ENCODE data around the gene KIFC1. TPM values are rescaled to one million over a fixed set of nuclear protein-coding genes. Genes with fewer than 3 reads are reported as not detected.
"Not testable (repeated sequence)": the region's sequence is repeated elsewhere in the genome, so short reads cannot be mapped to it uniquely, and the experiment has no call there.

Gene KIFC1
- total and polyA plus RNA-seq, 8 donors, result 5.8 to 73.6 (median 36.6) TPM

DNA sequence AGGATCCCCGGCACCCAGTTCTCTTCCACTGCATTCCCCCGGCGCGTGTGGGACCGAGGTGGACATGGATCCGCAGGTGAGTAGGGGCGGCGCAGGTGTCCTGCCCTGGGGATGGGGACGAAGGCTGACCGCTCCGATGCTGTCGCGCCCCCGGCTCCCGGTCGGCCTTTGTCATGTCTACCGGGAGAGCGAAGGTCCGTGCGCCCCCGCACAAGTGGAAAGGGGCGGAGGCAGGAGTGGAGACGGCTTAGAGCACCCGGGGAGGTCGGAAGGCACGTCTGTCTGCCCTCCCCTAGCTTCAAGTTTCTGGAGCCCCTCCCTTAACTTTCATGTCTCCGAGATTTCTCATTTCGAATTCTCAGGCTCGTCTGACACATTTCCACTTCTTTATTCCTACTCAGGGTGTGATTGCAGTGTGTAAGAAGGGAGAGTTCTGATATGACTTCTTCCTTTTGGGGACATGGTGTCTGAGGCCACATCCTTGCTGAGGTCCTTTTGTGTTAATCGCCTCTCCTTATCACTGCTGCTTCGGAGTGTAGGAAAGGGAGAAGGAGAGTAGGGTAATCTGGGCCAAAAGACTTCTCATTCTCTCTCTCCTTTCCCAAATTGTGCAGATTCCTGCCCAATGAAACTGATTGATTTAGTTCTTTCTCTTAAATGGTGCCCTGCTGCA, 435 bp downstream of the KIFC1 start:
- H3K4me3 ChIP-seq, result peak overlapping the region; percentile 55 to 57
- H3K27ac ChIP-seq, result peak overlapping the region; percentile 87 to 94
- peaks cover 0 to 25% of the 10 kb centered on the region in 2 donors for H3K4me1 ChIP-seq
- H3K27me3 ChIP-seq, result no peaks in the 10 kb centered on the region
- H3K9me3 ChIP-seq, result no peaks in the 10 kb centered on the region
- intact Hi-C loops (cut with DNase I), result no loop called here
- DNase-seq (peak in 1 of 4 donors; percentile 24), ATAC-seq (peak; percentile 1)
- no peaks in the 10 kb centered on the region for H3K36me3 ChIP-seq
- TF ChIP-seq, protein P1, sequence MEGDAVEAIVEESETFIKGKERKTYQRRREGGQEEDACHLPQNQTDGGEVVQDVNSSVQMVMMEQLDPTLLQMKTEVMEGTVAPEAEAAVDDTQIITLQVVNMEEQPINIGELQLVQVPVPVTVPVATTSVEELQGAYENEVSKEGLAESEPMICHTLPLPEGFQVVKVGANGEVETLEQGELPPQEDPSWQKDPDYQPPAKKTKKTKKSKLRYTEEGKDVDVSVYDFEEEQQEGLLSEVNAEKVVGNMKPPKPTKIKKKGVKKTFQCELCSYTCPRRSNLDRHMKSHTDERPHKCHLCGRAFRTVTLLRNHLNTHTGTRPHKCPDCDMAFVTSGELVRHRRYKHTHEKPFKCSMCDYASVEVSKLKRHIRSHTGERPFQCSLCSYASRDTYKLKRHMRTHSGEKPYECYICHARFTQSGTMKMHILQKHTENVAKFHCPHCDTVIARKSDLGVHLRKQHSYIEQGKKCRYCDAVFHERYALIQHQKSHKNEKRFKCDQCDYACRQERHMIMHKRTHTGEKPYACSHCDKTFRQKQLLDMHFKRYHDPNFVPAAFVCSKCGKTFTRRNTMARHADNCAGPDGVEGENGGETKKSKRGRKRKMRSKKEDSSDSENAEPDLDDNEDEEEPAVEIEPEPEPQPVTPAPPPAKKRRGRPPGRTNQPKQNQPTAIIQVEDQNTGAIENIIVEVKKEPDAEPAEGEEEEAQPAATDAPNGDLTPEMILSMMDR (IDR thresholded peaks at IDR 0.05), result no peak

DNA sequence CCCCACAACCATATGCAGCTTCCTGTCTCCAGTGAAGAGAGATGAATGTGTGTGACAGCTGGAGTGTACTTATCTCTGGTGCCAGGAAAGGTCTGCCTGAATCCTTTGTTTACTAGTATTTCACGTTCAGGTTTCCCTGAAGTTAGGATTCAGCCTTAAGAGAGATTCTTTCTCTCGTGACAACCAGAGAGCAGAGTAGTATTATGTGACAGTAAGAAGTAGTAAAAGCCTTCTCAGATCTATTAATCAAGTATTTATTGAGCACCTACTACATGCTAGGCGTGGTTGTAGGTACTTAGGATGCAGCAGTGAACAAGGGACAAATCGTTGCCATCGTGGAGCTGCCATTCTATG, 949 bp downstream of the KIFC1 start:
- Histone ChIP-seq H3K36me3 (no peaks in the 10 kb centered on the region), H3K27me3 (no peaks in the 10 kb centered on the region), H3K9me3 (no peaks in the 10 kb centered on the region), H3K27ac (peak overlapping the region in 1 of 2 donors; percentile 87), H3K4me1 (peaks cover 0 to 25% of the 10 kb centered on the region in 2 donors), H3K4me3 (peak overlapping the region; percentile 55 to 57)
- intact Hi-C loops (cut with DNase I), result no loop called here
- DNase-seq (no peak), ATAC-seq (no peak)
- TF ChIP-seq, protein P1 (IDR thresholded peaks at IDR 0.05), result no peak

DNA sequence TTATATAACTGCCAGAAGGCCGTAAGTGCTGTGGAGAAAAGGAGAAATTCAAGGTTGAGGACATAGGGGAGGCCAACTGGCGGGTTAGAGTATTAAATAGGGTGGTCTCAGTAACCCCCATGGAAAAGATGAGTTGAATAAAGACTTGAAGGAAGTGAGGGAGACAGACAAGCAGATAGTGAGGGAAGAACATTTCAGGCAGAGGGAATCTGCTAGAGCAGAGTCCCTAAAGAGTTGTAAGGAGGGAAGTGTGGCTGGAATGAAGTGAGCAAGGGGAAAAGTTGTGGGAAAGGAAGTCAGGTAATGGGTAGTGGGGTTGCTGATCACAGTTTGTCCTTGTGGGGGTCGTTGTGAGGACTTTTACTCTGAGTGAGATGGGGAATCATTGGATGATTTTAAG, 1.4 kb downstream of the KIFC1 start:
- ATAC-seq (no peak), DNase-seq (no peak)
- intact Hi-C loops (cut with DNase I), result no loop called here
- Histone ChIP-seq H3K36me3 (no peaks in the 10 kb centered on the region), H3K27ac (no peak overlapping the region), H3K4me3 (no peak overlapping the region), H3K9me3 (no peaks in the 10 kb centered on the region), H3K27me3 (no peaks in the 10 kb centered on the region), H3K4me1 (peaks cover 0 to 25% of the 10 kb centered on the region in 2 donors)
- TF ChIP-seq, protein P1 (IDR thresholded peaks at IDR 0.05), result no peak

DNA sequence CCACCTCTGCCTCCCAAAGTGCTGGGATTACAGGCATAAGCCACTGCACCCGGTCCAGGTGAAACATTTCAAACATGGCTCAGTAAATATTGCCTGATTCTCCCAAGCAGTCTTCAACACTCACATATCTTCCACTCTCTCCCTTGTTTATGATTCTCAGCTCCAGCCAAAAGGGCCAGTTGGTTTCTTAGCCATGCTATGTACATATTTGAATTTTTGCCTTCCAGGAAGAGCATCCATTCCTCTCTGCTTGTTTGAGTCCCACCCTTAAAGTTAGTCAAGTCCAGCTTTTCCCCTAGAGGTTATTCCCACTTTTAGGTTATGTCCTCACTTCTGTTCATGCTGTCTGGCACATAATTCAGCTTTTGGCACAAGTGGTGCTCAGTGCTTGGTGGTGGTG, 5.9 kb downstream of the KIFC1 start:
- Histone ChIP-seq H3K9me3 (no peaks in the 10 kb centered on the region), H3K4me3 (no peak overlapping the region), H3K4me1 (peaks cover 0 to 10% of the 10 kb centered on the region in 2 donors), H3K27ac (no peak overlapping the region), H3K36me3 (no peaks in the 10 kb centered on the region), H3K27me3 (no peaks in the 10 kb centered on the region)
- no peak for DNase-seq
- TF ChIP-seq, protein P1 (IDR thresholded peaks at IDR 0.05), result no peak
- no peak for ATAC-seq
- intact Hi-C loops (cut with DNase I), result no loop called here

DNA sequence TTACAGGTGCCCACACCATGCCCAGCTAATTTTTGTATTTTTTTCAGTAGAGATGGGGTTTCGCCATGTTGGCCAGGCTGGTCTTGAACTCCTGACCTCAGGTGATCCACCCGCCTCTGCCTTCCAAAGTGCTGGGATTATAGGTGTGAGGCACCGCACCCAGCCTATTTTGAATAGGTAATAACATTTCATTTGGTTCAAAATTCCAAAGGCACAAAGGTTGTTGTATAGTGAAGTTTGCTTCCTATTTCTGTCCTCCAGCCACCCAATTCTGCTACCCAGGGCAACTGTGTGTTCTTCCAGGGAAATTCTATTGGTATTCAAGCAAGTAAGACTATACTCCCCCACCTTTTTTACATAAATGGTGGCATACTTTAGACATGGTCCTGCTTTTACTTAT, 7.0 kb downstream of the KIFC1 start:
- H3K36me3 ChIP-seq; H3K27ac ChIP-seq; ATAC-seq; H3K9me3 ChIP-seq; DNase-seq; H3K4me3 ChIP-seq; H3K27me3 ChIP-seq; H3K4me1 ChIP-seq; intact Hi-C loops (cut with DNase I): not testable (repeated sequence)

DNA sequence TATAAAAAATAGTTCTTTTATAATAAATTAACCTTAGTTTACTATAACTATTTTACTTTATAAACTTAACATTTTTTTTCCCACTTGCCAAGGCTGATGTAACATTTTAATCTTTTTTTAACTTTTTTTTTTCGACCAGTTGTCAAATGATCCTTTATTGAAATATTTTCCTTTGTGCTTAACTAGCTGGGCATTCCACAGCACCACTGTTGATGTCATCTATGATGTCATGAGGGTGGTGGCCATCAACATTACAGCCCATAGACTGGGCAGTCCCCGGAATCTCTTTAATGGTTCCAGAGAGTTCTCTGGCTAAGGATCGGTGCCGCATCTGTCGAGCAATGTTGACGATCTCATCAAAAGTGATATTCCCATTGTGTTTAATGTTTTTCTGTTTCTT, 8.3 kb downstream of the KIFC1 start:
- H3K4me3 ChIP-seq; ATAC-seq; DNase-seq; H3K36me3 ChIP-seq; H3K9me3 ChIP-seq; H3K27ac ChIP-seq; intact Hi-C loops (cut with DNase I); H3K4me1 ChIP-seq; H3K27me3 ChIP-seq: not testable (repeated sequence)
